Endodermal cell (in vitro differentiated cells): Measurements from ENCODE around the gene MYLK4. TPM values are rescaled to one million over a fixed set of nuclear protein-coding genes. Genes with fewer than 3 reads are reported as not detected.

Experiments used
- DNase-seq: peaks from one replicate; pipeline ENCODE4 v3.0.0-alpha.2; 2017
- H3K27ac ChIP-seq: 2 replicates; pipeline ENCODE4 v1.5.1; 2013; ENCODE audit warnings: mild to moderate bottlenecking, low read depth, low read length, moderate library complexity
- H3K27me3 ChIP-seq: 2 replicates; pipeline ENCODE4 v1.6.1; 2013; ENCODE audit warnings: mild to moderate bottlenecking, low read length, moderate library complexity; ENCODE audit not compliant: insufficient read depth, control insufficient read depth, poor library complexity, severe bottlenecking
- H3K36me3 ChIP-seq: 2 replicates; pipeline ENCODE4 v1.7.0; 2013; ENCODE audit warnings: mild to moderate bottlenecking, low read length, moderate library complexity; ENCODE audit not compliant: control insufficient read depth, insufficient read depth
- H3K4me1 ChIP-seq: one replicate; pipeline ENCODE4 v1.7.0; 2013; ENCODE audit warnings: low read length; ENCODE audit not compliant: control insufficient read depth, insufficient read depth
- H3K4me3 ChIP-seq: 2 replicates; pipeline ENCODE4 v1.5.1; 2013; ENCODE audit warnings: mild to moderate bottlenecking, low read length, moderate library complexity
- H3K9ac ChIP-seq: 2 replicates; pipeline ENCODE4 v1.6.1; 2013; ENCODE audit warnings: mild to moderate bottlenecking, low read length, moderate library complexity; ENCODE audit not compliant: poor library complexity, severe bottlenecking; ENCODE audit errors: extremely low read depth
- H3K9me3 ChIP-seq: 2 replicates; pipeline ENCODE4 v1.6.1; 2013; ENCODE audit warnings: mild to moderate bottlenecking, low read length, moderate library complexity; ENCODE audit not compliant: control insufficient read depth
- H3K27ac Mint-ChIP-seq: 2 replicates; pipeline ENCODE4 v1.8.0; 2020; ENCODE audit warnings: mixed read lengths
- H3K27me3 Mint-ChIP-seq: 2 replicates; pipeline ENCODE4 v1.8.0; 2021; ENCODE audit warnings: mild to moderate bottlenecking, mixed read lengths; ENCODE audit not compliant: insufficient read depth
- H3K36me3 Mint-ChIP-seq: 2 replicates; pipeline ENCODE4 v1.8.0; 2020; ENCODE audit warnings: low read depth, mixed read lengths
- H3K4me1 Mint-ChIP-seq: 2 replicates; pipeline ENCODE4 v1.8.0; 2020; ENCODE audit warnings: mixed read lengths
- H3K4me3 Mint-ChIP-seq: 2 replicates; pipeline ENCODE4 v1.8.0; 2020; ENCODE audit warnings: mild to moderate bottlenecking, moderate library complexity, mixed read lengths
- H3K9me3 Mint-ChIP-seq: 2 replicates; pipeline ENCODE4 v1.8.0; 2020; ENCODE audit warnings: mild to moderate bottlenecking, mixed read lengths
- WGBS, 2 experiments: methylation state at CpG; one replicate each; pipeline versions ENCODE4 v1.1.5 to v1.1.7; 2013; ENCODE audit warnings: missing lambda C conversion rate in 2 of 2, mixed read lengths in 1 of 2; ENCODE audit not compliant: insufficient coverage in 1 of 2, insufficient read length in 1 of 2; 5-methylcytosine and 5-hydroxymethylcytosine counted together
- total RNA-seq, 2 donors: library from RNA; stranded (reverse); fragmentation: NEBNext Ultra II Directional in 1 of 2; extraction: Animal tissue kit (Norgen Biotek cat#: 25700) in 1 of 2; gene quantifications; 2 replicates in 1 of 2; 3 replicates in 1 of 2; pipeline ENCODE4 v1.2.1, GENCODE V29; 2021
- TF ChIP-seq, protein P1 (sequence below): fragments of 200-600 bp; sonication (generic); conservative IDR thresholded peaks from 2 replicates; pipeline ENCODE4 v1.5.0; 2021; ENCODE audit warnings: antibody characterized with exemption, mild to moderate bottlenecking

The MYLK4 gene
- total RNA-seq, 2 donors from 2014 or later, result 0.18 to 0.20 TPM

- Histone ChIP-seq H3K4me1 (no peaks in the 10 kb centered on the region), H3K9me3 (no peaks in the 10 kb centered on the region), H3K36me3 (no peaks in the 10 kb centered on the region), H3K27ac (no peak overlapping the region), H3K9ac (no peak overlapping the region), H3K27me3 (no peaks in the 10 kb centered on the region), H3K4me3 (no peak overlapping the region)
- Mint-ChIP-seq H3K36me3 (no peaks in the 10 kb centered on the region), H3K9me3 (no peaks in the 10 kb centered on the region), H3K27ac (no peak overlapping the region), H3K27me3 (no peaks in the 10 kb centered on the region), H3K4me3 (no peak overlapping the region), H3K4me1 (no peaks in the 10 kb centered on the region)
- TF ChIP-seq, protein P1, sequence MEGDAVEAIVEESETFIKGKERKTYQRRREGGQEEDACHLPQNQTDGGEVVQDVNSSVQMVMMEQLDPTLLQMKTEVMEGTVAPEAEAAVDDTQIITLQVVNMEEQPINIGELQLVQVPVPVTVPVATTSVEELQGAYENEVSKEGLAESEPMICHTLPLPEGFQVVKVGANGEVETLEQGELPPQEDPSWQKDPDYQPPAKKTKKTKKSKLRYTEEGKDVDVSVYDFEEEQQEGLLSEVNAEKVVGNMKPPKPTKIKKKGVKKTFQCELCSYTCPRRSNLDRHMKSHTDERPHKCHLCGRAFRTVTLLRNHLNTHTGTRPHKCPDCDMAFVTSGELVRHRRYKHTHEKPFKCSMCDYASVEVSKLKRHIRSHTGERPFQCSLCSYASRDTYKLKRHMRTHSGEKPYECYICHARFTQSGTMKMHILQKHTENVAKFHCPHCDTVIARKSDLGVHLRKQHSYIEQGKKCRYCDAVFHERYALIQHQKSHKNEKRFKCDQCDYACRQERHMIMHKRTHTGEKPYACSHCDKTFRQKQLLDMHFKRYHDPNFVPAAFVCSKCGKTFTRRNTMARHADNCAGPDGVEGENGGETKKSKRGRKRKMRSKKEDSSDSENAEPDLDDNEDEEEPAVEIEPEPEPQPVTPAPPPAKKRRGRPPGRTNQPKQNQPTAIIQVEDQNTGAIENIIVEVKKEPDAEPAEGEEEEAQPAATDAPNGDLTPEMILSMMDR, result no peak
- 89 to 92% methylated on average over 11 of the region's 11 CpGs for WGBS, 2 experiments
- no peak for DNase-seq
Measured at GRCh38 chr6:2686515-2686914, 64.2 kb downstream of the MYLK4 start.

GRCh38 chr6:2684766-2685754 lies 65.7 kb downstream of the MYLK4 start:
- no peaks in the 10 kb centered on the region for H3K4me1 ChIP-seq
- Mint-ChIP-seq H3K9me3 (no peaks in the 10 kb centered on the region), H3K4me1 (no peaks in the 10 kb centered on the region), H3K36me3 (no peaks in the 10 kb centered on the region), H3K27ac (no peak overlapping the region), H3K4me3 (no peak overlapping the region), H3K27me3 (no peaks in the 10 kb centered on the region)
- no peak overlapping the region for H3K9ac ChIP-seq
- no peak overlapping the region for H3K27ac ChIP-seq
- DNase-seq, result no peak
- H3K36me3 ChIP-seq, result no peaks in the 10 kb centered on the region
- TF ChIP-seq, protein P1, result no peak
- no peak overlapping the region for H3K4me3 ChIP-seq
- H3K9me3 ChIP-seq, result no peaks in the 10 kb centered on the region
- WGBS, 2 experiments, result 94 to 95% methylated on average over 18 to 30 of the region's 30 CpGs
- no peaks in the 10 kb centered on the region for H3K27me3 ChIP-seq

DNA sequence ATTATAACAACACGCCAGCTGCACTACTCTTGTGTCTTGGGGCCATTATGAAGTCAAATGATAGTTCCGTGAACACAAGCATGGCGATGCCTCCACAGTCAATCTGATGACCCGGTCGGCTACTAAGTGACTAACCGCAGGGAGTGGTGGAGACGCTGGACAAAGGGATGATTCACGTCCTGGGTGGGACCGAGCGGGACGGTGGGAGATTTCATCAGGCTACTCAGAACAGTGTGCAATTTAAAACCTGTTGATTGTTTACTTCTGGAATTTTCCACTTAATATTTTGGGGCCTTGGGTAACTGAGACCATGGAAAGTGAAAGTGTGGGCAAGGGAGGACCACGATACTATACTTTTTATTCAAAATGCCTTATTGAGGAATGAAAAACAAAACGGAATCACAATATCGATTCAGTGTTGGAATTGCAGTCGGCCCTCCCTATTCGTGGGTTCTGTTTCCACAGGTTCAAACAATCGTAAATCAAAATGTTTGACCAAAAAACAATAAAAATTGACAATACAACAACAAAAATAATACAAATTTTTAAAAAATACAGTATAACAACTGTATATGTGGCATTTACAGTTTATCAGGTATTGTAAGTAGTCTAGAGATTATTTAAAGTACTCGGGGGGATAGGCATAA lies 66.5 kb downstream of the MYLK4 start:
- Mint-ChIP-seq H3K27ac (no peak overlapping the region), H3K4me1 (no peaks in the 10 kb centered on the region), H3K36me3 (no peaks in the 10 kb centered on the region), H3K4me3 (no peak overlapping the region), H3K27me3 (no peaks in the 10 kb centered on the region), H3K9me3 (no peaks in the 10 kb centered on the region)
- H3K4me1 ChIP-seq, result no peaks in the 10 kb centered on the region
- TF ChIP-seq, protein P1, result no peak
- WGBS, 2 experiments, result 93 to 98% methylated on average over 17 to 18 of the region's 18 CpGs
- no peak overlapping the region for H3K9ac ChIP-seq
- no peaks in the 10 kb centered on the region for H3K9me3 ChIP-seq
- no peak for DNase-seq
- H3K4me3 ChIP-seq, result no peak overlapping the region
- no peak overlapping the region for H3K27ac ChIP-seq
- H3K36me3 ChIP-seq, result no peaks in the 10 kb centered on the region
- no peaks in the 10 kb centered on the region for H3K27me3 ChIP-seq
